HCT116 (cell line): ENCODE data around the gene WRAP53.

ENCODE experiments used
- CTCF ChIP-seq, 3 experiments: fragments of 200-600 bp in 1 of 3; sonication (generic) in 1 of 3; IDR thresholded peaks in 2 of 3; conservative IDR thresholded peaks in 1 of 3; 2 replicates each; pipeline ENCODE4 v1.5.1; 2012 to 2017; ENCODE audit warnings: low read depth in 2 of 3, low read length in 2 of 3, antibody characterized with exemption in 1 of 3, borderline replicate concordance in 1 of 3, control low read depth in 1 of 3, mild to moderate bottlenecking in 1 of 3, mixed read lengths in 1 of 3, mixed run types in 1 of 3, moderate library complexity in 1 of 3; ENCODE audit not compliant: insufficient read depth in 1 of 3
- EZH2 ChIP-seq: fragments of 200-600 bp; sonication (generic); IDR thresholded peaks from 2 replicates; pipeline ENCODE4 v1.6.1; 2017; ENCODE audit warnings: antibody characterized with exemption, mixed run types
- EZH2phosphoT487 ChIP-seq: fragments of 200-600 bp; IDR thresholded peaks from 2 replicates; pipeline ENCODE4 v1.6.1; 2018; ENCODE audit warnings: antibody characterized with exemption, borderline replicate concordance
- POLR2A ChIP-seq: IDR thresholded peaks from 2 replicates; pipeline ENCODE4 v1.7.0; 2011; ENCODE audit warnings: borderline replicate concordance; ENCODE audit not compliant: insufficient read depth, insufficient read length; ENCODE audit errors: extremely low read depth
- POLR2AphosphoS5 ChIP-seq: IDR thresholded peaks from 2 replicates; pipeline ENCODE4 v1.6.1; 2011; ENCODE audit warnings: mild to moderate bottlenecking, low read depth, low read length, moderate library complexity
- SRF ChIP-seq: IDR thresholded peaks from 2 replicates; pipeline ENCODE4 v1.6.1; 2012; ENCODE audit warnings: low read depth
- ZNF274 ChIP-seq: fragments of 200-500 bp; sonication (Bioruptor generic); IDR thresholded peaks from 2 replicates; pipeline ENCODE4 v1.6.1; 2014; ENCODE audit warnings: mild to moderate bottlenecking, low read depth, low read length, inconsistent platforms
- TF ChIP-seq, protein P1 (sequence below): IDR thresholded peaks from 2 replicates; pipeline ENCODE4 v1.6.1; 2012
- TF ChIP-seq, protein P2 (sequence below): IDR thresholded peaks from 2 replicates; pipeline ENCODE4 v1.6.1; 2012

DNA sequence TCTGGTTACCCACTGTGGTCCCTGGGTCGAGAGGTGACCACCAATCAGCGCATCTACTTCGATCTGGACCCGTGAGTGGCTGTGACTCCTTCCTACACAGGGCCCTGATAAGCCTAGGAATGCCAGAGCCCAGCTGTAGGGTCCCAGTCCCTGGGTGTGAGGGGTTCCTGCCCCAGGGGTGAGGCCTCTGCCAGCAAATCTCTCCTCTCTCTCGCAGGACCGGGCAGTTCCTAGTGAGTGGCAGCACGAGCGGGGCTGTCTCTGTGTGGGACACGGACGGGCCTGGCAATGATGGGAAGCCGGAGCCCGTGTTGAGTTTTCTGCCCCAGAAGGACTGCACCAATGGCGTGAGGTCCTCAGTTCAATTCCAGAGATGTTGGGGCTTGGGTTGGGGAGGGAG, 14.5 kb downstream of the WRAP53 start:
- no peak for TF ChIP-seq EZH2
- no peak for TF ChIP-seq POLR2AphosphoS5
- TF ChIP-seq CTCF (IDR thresholded peaks at IDR 0.05 in 2 of 3, conservative IDR thresholded peaks at IDR 0.05 in 1 of 3; ENCODE audit: borderline replicate concordance in 1 of 3, insufficient read depth in 1 of 3, low read depth in 2 of 3, low read length in 2 of 3) = no peak
- TF ChIP-seq, protein P1, sequence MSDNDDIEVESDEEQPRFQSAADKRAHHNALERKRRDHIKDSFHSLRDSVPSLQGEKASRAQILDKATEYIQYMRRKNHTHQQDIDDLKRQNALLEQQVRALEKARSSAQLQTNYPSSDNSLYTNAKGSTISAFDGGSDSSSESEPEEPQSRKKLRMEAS = no peak
- no peak for TF ChIP-seq POLR2A
- no peak for TF ChIP-seq SRF
- TF ChIP-seq, protein P2, sequence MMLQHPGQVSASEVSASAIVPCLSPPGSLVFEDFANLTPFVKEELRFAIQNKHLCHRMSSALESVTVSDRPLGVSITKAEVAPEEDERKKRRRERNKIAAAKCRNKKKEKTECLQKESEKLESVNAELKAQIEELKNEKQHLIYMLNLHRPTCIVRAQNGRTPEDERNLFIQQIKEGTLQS = no peak
- TF ChIP-seq EZH2phosphoT487 = no peak
- no peak for TF ChIP-seq ZNF274
